A673 (cell line): ENCODE data around the gene AMER2. TPM values are rescaled to one million over a fixed set of nuclear protein-coding genes. Genes with fewer than 3 reads are reported as not detected.

Experiments used
- BruUV-seq: library from RNA; stranded (reverse); fragments of 400-500 nt; replicated peaks from 2 replicates; lab custom pipeline; 2021; lab: Mats Ljungman, UMichigan
- CTCF ChIA-PET: fragments of 300-600 bp; sonication (Branson Sonifier 250); formaldehyde crosslinking; loops from one replicate; lab custom pipeline; 2022; ENCODE audit warnings: antibody characterized with exemption; lab: Charles Lee
- POLR2A ChIA-PET: fragments of 300-600 bp; sonication (Branson Sonifier 250); formaldehyde crosslinking; loops from one replicate; lab custom pipeline; 2022; ENCODE audit warnings: antibody characterized with exemption; ENCODE audit not compliant: low non-redundant PET; lab: Charles Lee
- DNase-seq: peaks from one replicate; pipeline ENCODE4 v3.0.0-alpha.2; 2015; ENCODE audit warnings: low spot score
- H3K27ac ChIP-seq: fragments of 200-600 bp; sonication (generic); 2 replicates; pipeline ENCODE4 v1.5.1; 2016; ENCODE audit warnings: mixed run types, low read depth, mild to moderate bottlenecking, mixed read lengths, antibody characterized with exemption, low read length; ENCODE audit not compliant: poor library complexity, severe bottlenecking
- H3K27me3 ChIP-seq: fragments of 200-600 bp; sonication (generic); replicated peaks from 2 replicates; pipeline ENCODE4 v1.6.1; 2017; ENCODE audit warnings: mixed run types, low read depth, mild to moderate bottlenecking, mixed read lengths, antibody characterized with exemption, low read length; ENCODE audit not compliant: insufficient read depth, poor library complexity
- H3K36me3 ChIP-seq: fragments of 200-600 bp; sonication (generic); 2 replicates; pipeline ENCODE4 v1.6.1; 2016; ENCODE audit warnings: mixed run types, mild to moderate bottlenecking, mixed read lengths, antibody characterized with exemption, low read length; ENCODE audit not compliant: insufficient read depth, poor library complexity, severe bottlenecking
- H3K4me1 ChIP-seq: fragments of 200-600 bp; sonication (generic); 2 replicates; pipeline ENCODE4 v1.6.1; 2017; ENCODE audit warnings: mixed run types, mild to moderate bottlenecking, mixed read lengths, antibody characterized with exemption, low read length; ENCODE audit not compliant: insufficient read depth, poor library complexity, severe bottlenecking
- H3K4me3 ChIP-seq: fragments of 200-600 bp; sonication (generic); 2 replicates; pipeline ENCODE4 v1.5.1; 2016; ENCODE audit warnings: low read depth, mixed run types, mild to moderate bottlenecking, mixed read lengths, low read length; ENCODE audit not compliant: poor library complexity, severe bottlenecking
- H3K9me3 ChIP-seq: fragments of 200-600 bp; sonication (generic); 2 replicates; pipeline ENCODE4 v1.6.1; 2016; ENCODE audit warnings: mixed run types, low read depth, mild to moderate bottlenecking, mixed read lengths, antibody characterized with exemption, low read length; ENCODE audit not compliant: poor library complexity, severe bottlenecking
- EZH2 ChIP-seq: fragments of 200-600 bp; sonication (generic); IDR thresholded peaks from 2 replicates; pipeline ENCODE4 v1.6.1; 2017; ENCODE audit warnings: borderline replicate concordance, low read depth, mild to moderate bottlenecking, mixed read lengths, antibody characterized with exemption, low read length; ENCODE audit not compliant: poor library complexity, severe bottlenecking
- intact Hi-C: fragments of 100-400 bp; cut with micrococcal nuclease; formaldehyde crosslinking; loops from one replicate; pipeline ENCODE4 v1.10.0; 2022; ENCODE audit not compliant: unreplicated experiment
- total RNA-seq: library from RNA; stranded (reverse); gene quantifications from 2 replicates; pipeline ENCODE4 v1.2.3, GENCODE V29; 2021
- TF ChIP-seq, protein P1 (sequence below): fragments of 300-800, 200-600 bp; sonication (generic); conservative IDR thresholded peaks from 2 replicates; pipeline ENCODE4 v1.5.1; 2017; ENCODE audit warnings: low read depth, mild to moderate bottlenecking, antibody characterized with exemption, low read length, moderate library complexity, mixed read lengths

AMER2 gene
- total RNA-seq, 1 experiment from 2014 or later = 70.6 TPM

DNA sequence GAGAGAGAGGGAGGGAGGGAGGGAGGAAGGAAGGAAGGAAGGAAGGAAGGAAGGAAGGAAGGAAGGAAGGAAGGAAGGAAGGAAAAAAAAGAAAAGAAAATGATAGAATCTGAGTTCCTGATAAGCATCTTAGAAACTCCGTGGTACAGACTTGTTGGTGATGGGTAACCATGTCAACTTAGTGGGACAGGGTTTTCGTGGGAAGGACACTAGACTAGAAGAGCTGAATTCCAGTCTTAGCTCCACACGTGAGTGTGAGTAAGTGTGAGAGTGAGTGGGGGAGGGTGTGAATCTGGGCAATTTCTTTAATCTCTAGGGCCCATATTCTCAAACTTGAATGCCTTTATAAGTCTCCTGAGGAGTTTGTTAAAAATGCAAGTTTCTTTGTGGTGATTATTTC lies 41.1 kb downstream of the AMER2 start:
- BruUV-seq = no TSS peak
- intact Hi-C loops = loop anchor here (5.0 kb wide), 1 partner anchor 36 kb away; no protein-coding TSS in a partner anchor
- ChIA-PET CTCF (interaction anchor here (0.9 kb wide), 1 partner anchor 43 kb away, joined by 5 read pairs; no protein-coding TSS in a partner anchor), POLR2A (interaction anchor here (0.5 kb wide), 1 partner anchor 40 kb away, joined by 3 read pairs; no protein-coding TSS in a partner anchor)
- peaks cover 30% of the 10 kb centered on the region for H3K4me1 ChIP-seq
- H3K9me3 ChIP-seq = no peaks in the 10 kb centered on the region
- H3K27ac ChIP-seq = peak overlapping the region; percentile 77
- H3K27me3 ChIP-seq = no peaks in the 10 kb centered on the region
- H3K4me3 ChIP-seq = no peak overlapping the region
- peak; percentile 85 for DNase-seq
- TF ChIP-seq, protein P1, sequence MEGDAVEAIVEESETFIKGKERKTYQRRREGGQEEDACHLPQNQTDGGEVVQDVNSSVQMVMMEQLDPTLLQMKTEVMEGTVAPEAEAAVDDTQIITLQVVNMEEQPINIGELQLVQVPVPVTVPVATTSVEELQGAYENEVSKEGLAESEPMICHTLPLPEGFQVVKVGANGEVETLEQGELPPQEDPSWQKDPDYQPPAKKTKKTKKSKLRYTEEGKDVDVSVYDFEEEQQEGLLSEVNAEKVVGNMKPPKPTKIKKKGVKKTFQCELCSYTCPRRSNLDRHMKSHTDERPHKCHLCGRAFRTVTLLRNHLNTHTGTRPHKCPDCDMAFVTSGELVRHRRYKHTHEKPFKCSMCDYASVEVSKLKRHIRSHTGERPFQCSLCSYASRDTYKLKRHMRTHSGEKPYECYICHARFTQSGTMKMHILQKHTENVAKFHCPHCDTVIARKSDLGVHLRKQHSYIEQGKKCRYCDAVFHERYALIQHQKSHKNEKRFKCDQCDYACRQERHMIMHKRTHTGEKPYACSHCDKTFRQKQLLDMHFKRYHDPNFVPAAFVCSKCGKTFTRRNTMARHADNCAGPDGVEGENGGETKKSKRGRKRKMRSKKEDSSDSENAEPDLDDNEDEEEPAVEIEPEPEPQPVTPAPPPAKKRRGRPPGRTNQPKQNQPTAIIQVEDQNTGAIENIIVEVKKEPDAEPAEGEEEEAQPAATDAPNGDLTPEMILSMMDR = no peak
- no peak for TF ChIP-seq EZH2
- H3K36me3 ChIP-seq = no peaks in the 10 kb centered on the region

DNA sequence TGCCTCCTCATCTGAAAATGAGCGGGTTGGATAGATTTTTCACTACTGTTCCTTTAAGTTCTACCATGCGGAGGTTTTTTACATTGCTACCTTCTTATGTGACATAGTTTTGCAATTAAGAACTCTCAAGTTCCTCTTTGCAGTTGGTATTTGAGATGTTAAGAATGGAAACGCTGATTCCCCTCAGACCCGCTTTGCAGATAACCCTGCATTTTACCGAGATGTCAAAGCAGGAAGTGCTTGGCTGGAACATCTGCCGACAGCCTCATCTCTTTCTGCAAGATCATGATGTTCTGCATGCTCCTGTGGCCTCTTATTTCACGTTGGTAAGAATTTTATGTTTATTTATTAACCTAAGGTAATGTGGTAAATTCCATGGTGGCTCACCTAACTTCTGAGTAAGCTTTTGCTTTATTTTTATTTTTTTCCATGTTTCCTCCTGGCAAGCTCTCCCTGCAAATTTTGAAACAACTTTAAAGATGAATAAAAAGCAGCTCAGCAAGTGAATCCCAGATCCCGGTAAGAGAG lies 53.6 kb downstream of the AMER2 start:
- no peak for DNase-seq
- CTCF ChIA-PET = no interaction called here
- H3K36me3 ChIP-seq = no peaks in the 10 kb centered on the region
- no TSS peak for BruUV-seq
- TF ChIP-seq, protein P1 = no peak
- TF ChIP-seq EZH2 = no peak
- H3K4me1 ChIP-seq = peaks cover 14% of the 10 kb centered on the region
- no peak overlapping the region for H3K4me3 ChIP-seq
- H3K9me3 ChIP-seq = peaks cover 9% of the 10 kb centered on the region
- POLR2A ChIA-PET = no interaction called here
- H3K27me3 ChIP-seq = no peaks in the 10 kb centered on the region
- no peak overlapping the region for H3K27ac ChIP-seq
- intact Hi-C loops = loop anchor here (10.0 kb wide), 1 partner anchor 126 kb away; no protein-coding TSS in a partner anchor

DNA sequence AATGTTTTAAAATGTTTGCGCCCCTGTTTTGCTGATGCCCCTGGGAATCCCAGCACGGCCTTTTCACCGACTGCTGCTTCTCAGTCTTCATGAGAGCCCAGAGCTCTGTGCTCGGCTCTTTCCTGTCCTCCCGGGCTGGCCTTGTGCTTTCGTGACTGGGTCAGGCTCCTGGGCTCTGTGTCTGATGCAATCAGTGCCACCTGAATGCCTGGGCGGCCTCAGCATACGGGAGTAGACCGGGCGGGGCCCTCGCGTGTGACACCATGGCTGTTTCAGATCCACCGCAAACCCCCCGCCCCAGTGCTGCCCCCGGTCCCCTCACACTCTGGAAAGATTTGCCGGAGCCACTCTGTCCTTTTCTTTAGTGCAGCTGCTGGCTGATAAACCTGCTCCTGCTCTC lies 54.8 kb downstream of the AMER2 start:
- Histone ChIP-seq H3K27ac (no peak overlapping the region), H3K36me3 (no peaks in the 10 kb centered on the region), H3K4me1 (peaks cover 20% of the 10 kb centered on the region), H3K27me3 (no peaks in the 10 kb centered on the region), H3K9me3 (no peaks in the 10 kb centered on the region), H3K4me3 (no peak overlapping the region)
- ChIA-PET POLR2A (no interaction called here), CTCF (no interaction called here)
- TF ChIP-seq EZH2 = no peak
- TF ChIP-seq, protein P1 = no peak
- DNase-seq = no peak
- intact Hi-C loops = loop anchor here (10.0 kb wide), 1 partner anchor 127 kb away; no protein-coding TSS in a partner anchor
- no TSS peak for BruUV-seq
